H1 (cell line): Measurements from ENCODE around the gene POU2F1. TPM values are rescaled to one million over a fixed set of nuclear protein-coding genes. Genes with fewer than 3 reads are reported as not detected.

Experiments used
- CTCF ChIA-PET: fragments of 300-600 bp; sonication (Branson Sonifier 250); formaldehyde crosslinking; loops from one replicate; lab custom pipeline; 2021; ENCODE audit not compliant: partially characterized antibody; lab: Charles Lee
- POLR2A ChIA-PET: fragments of 300-600 bp; sonication (Branson Sonifier 250); formaldehyde crosslinking; loops from one replicate; lab custom pipeline; 2021; ENCODE audit warnings: inconsistent platforms; ENCODE audit not compliant: partially characterized antibody; lab: Charles Lee
- DNase-seq, 2 experiments: peaks; one replicate each; pipeline versions ENCODE4 v3.0.0 to v3.0.0-alpha.2; 2010 to 2022; ENCODE audit warnings: low spot score in 2 of 2, low read depth in 1 of 2, mixed read lengths in 1 of 2
- FAIRE-seq: peaks from 2 replicates; lab custom pipeline; 2011; peaks lifted over from hg19 to GRCh38; lab: Jason Lieb, UNC
- H2AFZ ChIP-seq: 2 replicates; pipeline ENCODE4 v1.8.1; 2012; ENCODE audit warnings: low read length, inconsistent platforms
- H2AK5ac ChIP-seq: 2 replicates; pipeline ENCODE4 v1.6.1; 2013; ENCODE audit warnings: low read depth, low read length
- H2BK120ac ChIP-seq: replicated peaks from 2 replicates; pipeline ENCODE3; 2013; ENCODE audit warnings: low read depth, low read length, inconsistent platforms
- H2BK12ac ChIP-seq: 2 replicates; pipeline ENCODE4 v1.6.1; 2013; ENCODE audit warnings: low read depth, low read length
- H2BK15ac ChIP-seq: 2 replicates; pipeline ENCODE4 v1.6.1; 2013; ENCODE audit warnings: low read length
- H2BK20ac ChIP-seq: 2 replicates; pipeline ENCODE4 v1.6.1; 2013; ENCODE audit warnings: low read length
- H2BK5ac ChIP-seq: 2 replicates; pipeline ENCODE4 v1.6.1; 2013; ENCODE audit warnings: low read depth, low read length
- H3K14ac ChIP-seq: 2 replicates; pipeline ENCODE4 v1.6.1; 2013; ENCODE audit warnings: inconsistent platforms; ENCODE audit not compliant: insufficient read length
- H3K18ac ChIP-seq: 2 replicates; pipeline ENCODE4 v1.6.1; 2013; ENCODE audit warnings: low read length; ENCODE audit errors: extremely low read depth
- H3K23ac ChIP-seq: 2 replicates; pipeline ENCODE4 v1.6.1; 2013; ENCODE audit warnings: inconsistent platforms; ENCODE audit not compliant: insufficient read length
- H3K23me2 ChIP-seq: 2 replicates; pipeline ENCODE4 v1.6.1; 2013; ENCODE audit warnings: low read depth, low read length
- H3K27ac ChIP-seq: 2 replicates; pipeline ENCODE4 v1.6.1; 2011; ENCODE audit warnings: low read depth, low read length, inconsistent platforms
- H3K27me3 ChIP-seq, 4 experiments: replicated peaks in 1 of 4; 1 replicate in 1 of 4; 2 replicates in 3 of 4; pipeline versions ENCODE4 v1.6.1 to v1.8.1; 2011 to 2013; ENCODE audit warnings: low read length in 3 of 4, mild to moderate bottlenecking in 3 of 4, inconsistent platforms in 2 of 4, mixed read lengths in 2 of 4, moderate library complexity in 1 of 4; ENCODE audit not compliant: control insufficient read depth in 3 of 4, insufficient read depth in 3 of 4; ENCODE audit errors: extremely low read depth in 1 of 4
- H3K36me3 ChIP-seq, 4 experiments: 2 replicates each; pipeline versions ENCODE4 v1.6.1 to v1.8.1; 2011 to 2013; ENCODE audit warnings: mild to moderate bottlenecking in 4 of 4, low read length in 3 of 4, moderate library complexity in 2 of 4, control low read depth in 1 of 4, inconsistent platforms in 1 of 4; ENCODE audit not compliant: insufficient read depth in 4 of 4, control insufficient read depth in 2 of 4
- H3K4ac ChIP-seq: replicated peaks from 2 replicates; pipeline ENCODE3; 2013; ENCODE audit warnings: low read length, low read depth, mixed read lengths, inconsistent platforms; ENCODE audit not compliant: insufficient read length
- H3K4me1 ChIP-seq, 4 experiments: replicated peaks in 1 of 4; 1 replicate in 1 of 4; 2 replicates in 3 of 4; pipeline versions ENCODE4 v1.6.1 to v1.8.1; 2011 to 2013; ENCODE audit warnings: low read length in 3 of 4, inconsistent platforms in 2 of 4, mixed read lengths in 1 of 4; ENCODE audit not compliant: insufficient read depth in 4 of 4, control insufficient read depth in 3 of 4
- H3K4me2 ChIP-seq, 2 experiments: 2 replicates each; pipeline versions ENCODE4 v1.6.1 to v1.8.1; 2011 to 2013; ENCODE audit warnings: low read depth in 2 of 2, low read length in 2 of 2, control low read depth in 1 of 2, inconsistent platforms in 1 of 2, mild to moderate bottlenecking in 1 of 2; ENCODE audit not compliant: insufficient read depth in 1 of 2
- H3K4me3 ChIP-seq, 4 experiments: fragments of 200-600, 300-600 bp in 1 of 4; sonication (generic), shearing (Covaris generic), sonication (Bioruptor Twin) in 1 of 4; 2 replicates each; pipeline versions ENCODE4 v1.5.1 to v1.8.1; 2011 to 2016; ENCODE audit warnings: low read length in 4 of 4, low read depth in 3 of 4, control low read depth in 2 of 4, inconsistent platforms in 2 of 4, mild to moderate bottlenecking in 2 of 4, mixed read lengths in 1 of 4, moderate library complexity in 1 of 4; ENCODE audit not compliant: insufficient read depth in 2 of 4; ENCODE audit errors: extremely low read depth in 1 of 4
- H3K56ac ChIP-seq: replicated peaks from 2 replicates; pipeline ENCODE3; 2013; ENCODE audit warnings: low read depth, mild to moderate bottlenecking, mixed read lengths, low read length, inconsistent platforms; ENCODE audit not compliant: insufficient read length
- H3K79me1 ChIP-seq: 2 replicates; pipeline ENCODE4 v1.6.1; 2013; ENCODE audit warnings: low read depth, low read length, control low read depth
- H3K79me2 ChIP-seq, 2 experiments: 2 replicates each; pipeline versions ENCODE4 v1.6.1 to v1.8.1; 2012 to 2013; ENCODE audit warnings: low read length in 2 of 2, mild to moderate bottlenecking in 2 of 2, inconsistent platforms in 1 of 2; ENCODE audit not compliant: insufficient read depth in 2 of 2, control insufficient read depth in 1 of 2
- H3K9ac ChIP-seq, 4 experiments: replicated peaks in 1 of 4; 1 replicate in 1 of 4; 2 replicates in 3 of 4; pipeline versions ENCODE4 v1.6.1 to v1.8.1; 2011 to 2013; ENCODE audit warnings: low read depth in 3 of 4, low read length in 3 of 4, control low read depth in 2 of 4, mild to moderate bottlenecking in 2 of 4, moderate library complexity in 2 of 4, inconsistent platforms in 1 of 4; ENCODE audit errors: extremely low read depth in 1 of 4
- H3K9me3 ChIP-seq, 2 experiments: 2 replicates each; pipeline versions ENCODE4 v1.6.1 to v1.8.1; 2012 to 2013; ENCODE audit warnings: mild to moderate bottlenecking in 2 of 2, moderate library complexity in 2 of 2, control low read depth in 1 of 2, inconsistent platforms in 1 of 2, low read depth in 1 of 2, low read length in 1 of 2, mixed read lengths in 1 of 2; ENCODE audit not compliant: insufficient read depth in 2 of 2
- H4K20me1 ChIP-seq, 2 experiments: replicated peaks in 1 of 2; 2 replicates each; pipeline versions ENCODE3 to v1.8.1; 2011 to 2013; ENCODE audit warnings: inconsistent platforms in 2 of 2, low read length in 2 of 2, mild to moderate bottlenecking in 1 of 2; ENCODE audit not compliant: insufficient read depth in 2 of 2, control insufficient read depth in 1 of 2
- H4K5ac ChIP-seq: 2 replicates; pipeline ENCODE4 v1.6.1; 2013; ENCODE audit warnings: low read length, low read depth, mixed read lengths, inconsistent platforms; ENCODE audit not compliant: insufficient read length
- H4K8ac ChIP-seq: 2 replicates; pipeline ENCODE4 v1.8.0; 2013; ENCODE audit warnings: mild to moderate bottlenecking, moderate library complexity, low read length, inconsistent platforms; ENCODE audit not compliant: insufficient read depth; ENCODE audit errors: extremely low read depth
- H4K91ac ChIP-seq: replicated peaks from 2 replicates; pipeline ENCODE3; 2013; ENCODE audit warnings: low read length, mixed read lengths, inconsistent platforms; ENCODE audit not compliant: insufficient read length
- ATF3 ChIP-seq: IDR thresholded peaks from 2 replicates; pipeline ENCODE4 v1.6.1; 2011; ENCODE audit warnings: low read depth, mild to moderate bottlenecking, low read length; ENCODE audit not compliant: insufficient read depth
- CBX8 ChIP-seq: fragments of 300-800, 300-1000 bp; sonication (generic); IDR thresholded peaks from 2 replicates; pipeline ENCODE4 v1.7.1; 2016; ENCODE audit warnings: low read depth, low read length, borderline replicate concordance
- CTBP2 ChIP-seq: IDR thresholded peaks from 2 replicates; pipeline ENCODE4 v1.7.0; 2011; ENCODE audit warnings: borderline replicate concordance, mild to moderate bottlenecking, moderate library complexity, mixed read lengths, low read length; ENCODE audit not compliant: insufficient read depth, insufficient read length
- EP300 ChIP-seq, 2 experiments: IDR thresholded peaks; 1 replicate in 1 of 2; 2 replicates in 1 of 2; pipeline ENCODE4 v1.6.1; 2011 to 2012; ENCODE audit warnings: low read depth in 2 of 2, low read length in 2 of 2, mild to moderate bottlenecking in 2 of 2, borderline replicate concordance in 1 of 2, inconsistent platforms in 1 of 2, moderate library complexity in 1 of 2
- MAX ChIP-seq: IDR thresholded peaks from 2 replicates; pipeline ENCODE4 v1.6.1; 2012; ENCODE audit warnings: inconsistent platforms
- TBP ChIP-seq: IDR thresholded peaks from 2 replicates; pipeline ENCODE4 v1.6.1; 2011; ENCODE audit warnings: low read depth, low read length, improper control_type of control experiment
- TCF12 ChIP-seq: IDR thresholded peaks from 2 replicates; pipeline ENCODE4 v1.6.1; 2011; ENCODE audit warnings: low read depth, mild to moderate bottlenecking, low read length
- USF2 ChIP-seq: IDR thresholded peaks from 2 replicates; pipeline ENCODE4 v1.6.1; 2011; ENCODE audit warnings: low read length, improper control_type of control experiment
- WGBS, 2 experiments: shearing (Covaris generic) in 1 of 2; methylation state at CpG; one replicate each; pipeline versions ENCODE4 v1.1.6 to v1.1.7; 2013 to 2015; ENCODE audit warnings: low lambda C conversion rate in 2 of 2, mixed read lengths in 2 of 2, inconsistent platforms in 1 of 2, low coverage in 1 of 2, missing lambda C conversion rate in 1 of 2; ENCODE audit not compliant: insufficient replicate concordance in 2 of 2, insufficient coverage in 1 of 2, insufficient read length in 1 of 2; ENCODE audit errors: extremely low coverage in 1 of 2, missing lambda C conversion rate in 1 of 2; 5-methylcytosine and 5-hydroxymethylcytosine counted together
- polyA plus RNA-seq, 7 experiments: library from polyadenylated mRNA; depleted of rRNA in 3 of 7; stranded (reverse) in 5 of 7; unstranded in 2 of 7; fragments of >200 nt in 5 of 7; fragments of 200-250 nt in 2 of 7; gene quantifications; 1 replicate in 5 of 7; 2 replicates in 1 of 7; 4 replicates in 1 of 7; pipeline versions ENCODE4 v1.2.1 to v1.2.3, GENCODE V29; 2011 to 2013; ENCODE audit warnings: missing spikeins in 2 of 7, mixed read lengths in 2 of 7
- total RNA-seq: library from RNA; stranded (reverse); fragmentation: NEBNext Ultra II Directional; extraction: Animal tissue kit (Norgen Biotek cat#: 25700); gene quantifications from 2 replicates; pipeline ENCODE4 v1.2.1, GENCODE V29; 2021

The POU2F1 gene
- total and polyA plus RNA-seq, 2 of the 8 experiments (the other 6 are each of a cell fraction or from before 2014, with no cell fraction given), result 37.0 to 57.2 TPM

- H4K8ac ChIP-seq, result no peak overlapping the region
- no peak overlapping the region for H2AFZ ChIP-seq
- FAIRE-seq, result no peak
- DNase-seq, result no peak
- no peak overlapping the region for H3K27ac ChIP-seq
- no peak overlapping the region for H2BK5ac ChIP-seq
- no peaks in the 10 kb centered on the region for H3K4me1 ChIP-seq
- H3K9me3 ChIP-seq, result no peaks in the 10 kb centered on the region
- H2BK12ac ChIP-seq, result no peak overlapping the region
- no peak overlapping the region for H3K18ac ChIP-seq
- no peak overlapping the region for H2BK20ac ChIP-seq
- H4K91ac ChIP-seq, result no peak overlapping the region
- no peak overlapping the region for H3K23ac ChIP-seq
- no peak overlapping the region for H3K9ac ChIP-seq
- no peaks in the 10 kb centered on the region for H3K23me2 ChIP-seq
- peaks cover 3% of the 10 kb centered on the region; the same call in 1 of the 2 replicates for H3K79me1 ChIP-seq
- WGBS, 2 experiments, result 94% methylated on average over 2 of the region's 2 CpGs; no CpG with 5 or more reads in 1 of the 2 experiments
- H2BK120ac ChIP-seq, result no peak overlapping the region
- peaks cover 4% of the 10 kb centered on the region in 2 experiments for H4K20me1 ChIP-seq
- H4K5ac ChIP-seq, result no peak overlapping the region
- H3K4ac ChIP-seq, result no peak overlapping the region
- CTCF ChIA-PET, result interaction anchor here (1.7 to 3.0 kb wide), 4 partner anchors 9 to 185 kb away, joined by 5 to 8 read pairs (median 6); no protein-coding TSS in a partner anchor
- peaks cover 0 to 7% (median 0%) of the 10 kb centered on the region in 4 experiments; a peak in 3 of 8 replicates for H3K36me3 ChIP-seq
- H3K27me3 ChIP-seq, result no peaks in the 10 kb centered on the region
- no peak overlapping the region for H3K4me2 ChIP-seq
- H3K56ac ChIP-seq, result no peak overlapping the region
- H3K4me3 ChIP-seq, result no peak overlapping the region
- H3K79me2 ChIP-seq, result peaks cover 7 to 96% of the 10 kb centered on the region in 2 experiments; a peak in 3 of 4 replicates
- no peak overlapping the region for H2AK5ac ChIP-seq
- H3K14ac ChIP-seq, result no peak overlapping the region
- POLR2A ChIA-PET, result no interaction called here
- no peak overlapping the region for H2BK15ac ChIP-seq
- TF ChIP-seq USF2, result no peak
- TF ChIP-seq TBP, result no peak
- no peak for TF ChIP-seq ATF3
- no peak for TF ChIP-seq TCF12
- TF ChIP-seq CBX8, result no peak
- TF ChIP-seq EP300 (IDR thresholded peaks at IDR 0.05; ENCODE audit: borderline replicate concordance in 1 of 2, low read depth in 2 of 2, low read length in 2 of 2), result no peak
- no peak for TF ChIP-seq MAX
- TF ChIP-seq CTBP2, result no peak
These were observed 23.6 kb downstream of the POU2F1 start for GRCh38 chr1:167244244-167244643.
